ENCODE results near the gene INHA.

- TF ChIP-seq EZH2 (IDR thresholded peaks at IDR 0.05; ENCODE audit: low read length, unreplicated experiment) (no peak), EZH2phosphoT487 (IDR thresholded peaks at IDR 0.05; ENCODE audit: borderline replicate concordance, low read length) (no peak)
Observed at GRCh38 chr2:219607931-219608330, 35.8 kb downstream of the INHA start.
